HG02885 (cell line): ENCODE data around the gene SLC39A1.

Experiments
- ATAC-seq: cut with Tn5 transposase; IDR thresholded peaks from one replicate; pipeline ENCODE4 v1.9.1; 2021; ENCODE audit warnings: mild to moderate bottlenecking; ENCODE audit not compliant: unreplicated experiment, poor library complexity

Gene SLC39A1

GRCh38 chr1:153977250-153978240 lies 14.2 kb upstream of the SLC39A1 start, which contains the start of gene JTB:
TSS of gene JTB (minus strand) at chr1:153977674. CDS start at chr1:153977252, 422 bp downstream.
- peak; percentile 85 for ATAC-seq

DNA sequence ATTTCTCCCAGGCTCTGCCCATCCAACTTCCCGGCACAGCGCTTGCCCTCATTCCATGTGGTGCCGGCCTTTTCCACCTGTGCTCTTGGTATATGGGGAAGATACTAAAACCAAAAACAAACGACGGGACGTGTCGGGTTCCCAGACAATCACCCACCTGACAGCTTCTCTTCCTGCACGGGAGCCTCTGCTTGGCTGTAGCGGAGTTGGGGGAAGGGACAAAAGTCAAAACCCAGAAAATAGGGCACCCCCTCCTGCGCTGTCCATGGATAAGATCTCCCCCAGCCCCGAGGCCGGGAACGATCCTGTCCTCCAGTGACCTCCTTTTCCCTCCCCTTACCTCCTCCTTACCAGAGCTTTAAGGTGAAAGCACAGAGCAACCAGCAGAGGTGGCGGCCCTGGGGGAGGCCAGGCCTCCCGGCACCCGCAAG lies 13.5 kb upstream of the SLC39A1 start:
- no peak for ATAC-seq

- ATAC-seq, result no peak
Measured at GRCh38 chr1:153973525-153973924, 10.2 kb upstream of the SLC39A1 start.

DNA sequence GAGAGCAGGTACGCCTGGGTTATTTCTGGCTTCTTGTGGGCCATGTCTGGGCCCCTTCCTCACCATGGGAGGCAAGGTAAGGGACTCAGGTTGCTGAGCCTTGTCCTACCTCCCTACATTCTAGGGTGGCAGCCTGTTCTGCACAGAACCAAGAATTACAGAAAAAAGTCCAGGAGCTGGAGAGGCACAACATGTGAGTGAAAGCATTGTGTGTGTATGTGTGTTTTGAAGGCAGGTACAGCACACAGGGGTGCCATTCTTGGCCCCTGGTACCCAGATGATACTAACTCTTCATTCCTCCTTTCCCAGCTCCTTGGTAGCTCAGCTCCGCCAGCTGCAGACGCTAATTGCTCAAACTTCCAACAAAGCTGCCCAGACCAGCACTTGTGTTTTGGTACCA lies 9.7 kb upstream of the SLC39A1 start:
- no peak for ATAC-seq

GRCh38 chr1:153970346-153970745 lies 7.0 kb upstream of the SLC39A1 start:
- no peak for ATAC-seq

- ATAC-seq, result no peak
Measured at GRCh38 chr1:153968972-153969371, 5.6 kb upstream of the SLC39A1 start.

DNA sequence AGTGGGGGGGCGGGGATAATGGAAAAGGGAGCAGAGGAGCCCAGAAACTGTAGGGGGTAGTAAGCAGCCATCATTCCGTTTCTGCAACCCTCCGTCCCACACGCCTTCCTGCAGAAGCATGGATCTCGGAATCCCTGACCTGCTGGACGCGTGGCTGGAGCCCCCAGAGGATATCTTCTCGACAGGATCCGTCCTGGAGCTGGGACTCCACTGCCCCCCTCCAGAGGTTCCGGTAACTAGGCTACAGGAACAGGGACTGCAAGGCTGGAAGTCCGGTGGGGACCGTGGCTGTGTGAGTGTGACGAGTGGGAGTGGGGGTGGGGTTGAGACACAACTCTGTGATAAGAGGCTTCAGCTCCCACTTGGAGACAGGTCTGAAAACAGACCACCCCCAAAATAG lies 5.1 kb upstream of the SLC39A1 start:
- ATAC-seq, result no peak

DNA sequence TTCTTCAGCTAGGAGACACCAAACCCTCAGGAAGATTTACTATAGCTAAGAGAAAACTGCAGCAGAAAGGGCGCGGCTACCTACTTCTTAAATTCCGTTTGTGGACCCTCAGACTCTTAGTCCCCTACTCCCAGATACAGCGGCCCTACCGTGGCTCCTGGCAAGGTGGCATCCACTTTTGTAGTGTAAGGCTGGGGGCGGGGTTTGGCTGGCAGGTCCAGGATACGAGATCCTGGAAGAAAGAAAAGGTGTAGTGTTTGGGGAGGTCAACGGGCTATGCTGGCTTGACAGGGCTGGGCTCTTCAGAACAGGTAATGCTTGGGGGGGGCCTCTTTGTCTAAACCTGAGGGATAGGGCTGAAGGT lies 4.6 kb upstream of the SLC39A1 start:
- no peak for ATAC-seq

- peak; percentile 75 for ATAC-seq
Measured at GRCh38 chr1:153967107-153967999, 4.0 kb upstream of the SLC39A1 start, which contains the start of gene CREB3L4. TSS of gene CREB3L4 (plus strand) at chr1:153967902. CDS start at chr1:153968526, 624 bp downstream.

DNA sequence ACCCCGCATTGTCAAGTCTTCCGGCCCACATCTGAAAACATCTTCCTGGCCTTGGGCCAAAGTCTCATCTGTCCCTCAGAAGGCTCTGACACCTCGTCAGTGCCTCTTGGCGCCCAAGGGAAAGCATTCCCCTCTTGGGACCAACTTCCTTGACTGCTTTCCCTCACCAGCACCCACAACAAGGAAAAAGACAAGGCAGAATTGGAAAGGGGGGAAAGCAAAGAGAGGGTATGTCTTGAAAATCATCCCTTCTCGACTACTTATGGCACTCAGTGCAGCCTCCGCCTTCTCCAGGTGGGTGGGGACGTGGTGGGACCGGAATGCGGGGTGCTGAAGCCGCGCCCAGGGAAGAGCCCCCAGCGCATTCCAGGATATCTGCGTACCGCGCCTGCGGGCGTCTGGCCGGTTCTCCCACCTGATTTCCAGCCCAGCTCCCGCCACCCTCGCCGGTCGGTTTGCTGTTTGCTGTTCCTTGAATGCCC lies 554 bp upstream of the SLC39A1 start:
- no peak for ATAC-seq

- no peak for ATAC-seq
Measured at GRCh38 chr1:153962088-153963029, 978 bp downstream of the SLC39A1 start.

DNA sequence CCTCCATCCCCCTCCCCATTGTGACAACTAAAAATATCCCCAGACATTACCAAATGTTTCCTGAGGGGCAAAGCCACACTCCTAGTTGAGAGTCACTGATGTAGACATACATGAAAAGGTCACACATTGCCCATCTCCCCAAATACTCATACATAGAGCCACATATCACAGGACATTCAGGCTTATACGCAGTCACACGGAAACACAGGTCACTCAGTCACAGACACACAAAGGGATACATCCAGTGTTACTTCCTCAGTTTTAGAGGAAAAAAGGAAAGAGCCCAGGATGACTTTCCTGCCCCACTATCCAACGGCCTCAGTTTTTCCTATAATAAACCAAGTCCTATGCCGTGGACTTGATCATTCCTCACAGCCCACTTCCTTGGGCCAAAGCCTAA lies 1.9 kb downstream of the SLC39A1 start:
- ATAC-seq, result no peak

DNA sequence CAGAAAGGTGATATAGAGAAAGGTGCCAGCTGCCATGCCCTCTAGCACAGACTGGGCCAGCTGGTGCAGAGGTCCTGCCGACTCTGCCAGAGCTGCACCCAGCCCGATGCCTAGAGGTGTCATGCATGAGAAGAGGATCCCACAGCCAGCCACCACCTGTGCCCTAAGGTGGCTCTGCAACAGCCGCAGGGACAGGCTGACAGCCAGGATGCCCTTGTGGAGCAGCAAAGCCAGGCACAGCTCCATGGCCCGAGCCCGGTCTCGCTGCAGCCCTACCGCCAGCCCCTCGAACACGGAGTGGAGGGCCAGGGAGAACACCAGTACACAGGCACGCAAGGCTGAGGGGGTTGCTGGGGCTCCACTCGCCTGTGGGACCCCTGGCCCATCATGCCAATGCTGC lies 3.1 kb downstream of the SLC39A1 start:
- no peak for ATAC-seq

- ATAC-seq, result no peak
Measured at GRCh38 chr1:153959454-153959853, 3.9 kb downstream of the SLC39A1 start.

DNA sequence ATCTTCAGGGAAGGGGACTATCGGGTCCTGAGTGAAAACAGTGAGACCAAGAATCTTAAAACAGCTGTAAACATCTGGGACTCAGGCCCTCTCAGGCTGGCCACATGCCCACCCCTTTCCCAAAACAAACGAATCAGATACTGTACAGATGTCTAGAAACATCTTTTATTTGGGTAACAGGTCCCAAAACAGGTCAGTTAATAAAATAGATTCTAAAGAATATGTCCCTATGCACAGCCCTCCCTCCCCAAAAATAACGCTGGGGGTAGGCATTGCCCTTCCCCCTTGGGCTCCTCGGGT lies 4.4 kb downstream of the SLC39A1 start:
- ATAC-seq, result no peak

- peak; percentile 82 for ATAC-seq
Measured at GRCh38 chr1:153958111-153958960, 5.0 kb downstream of the SLC39A1 start, which contains the start of gene CRTC2. TSS of gene CRTC2 (minus strand) at chr1:153958612. CDS start at chr1:153958497, 115 bp downstream.

GRCh38 chr1:153957744-153958110 lies 5.6 kb downstream of the SLC39A1 start:
- ATAC-seq, result peak; percentile 12

DNA sequence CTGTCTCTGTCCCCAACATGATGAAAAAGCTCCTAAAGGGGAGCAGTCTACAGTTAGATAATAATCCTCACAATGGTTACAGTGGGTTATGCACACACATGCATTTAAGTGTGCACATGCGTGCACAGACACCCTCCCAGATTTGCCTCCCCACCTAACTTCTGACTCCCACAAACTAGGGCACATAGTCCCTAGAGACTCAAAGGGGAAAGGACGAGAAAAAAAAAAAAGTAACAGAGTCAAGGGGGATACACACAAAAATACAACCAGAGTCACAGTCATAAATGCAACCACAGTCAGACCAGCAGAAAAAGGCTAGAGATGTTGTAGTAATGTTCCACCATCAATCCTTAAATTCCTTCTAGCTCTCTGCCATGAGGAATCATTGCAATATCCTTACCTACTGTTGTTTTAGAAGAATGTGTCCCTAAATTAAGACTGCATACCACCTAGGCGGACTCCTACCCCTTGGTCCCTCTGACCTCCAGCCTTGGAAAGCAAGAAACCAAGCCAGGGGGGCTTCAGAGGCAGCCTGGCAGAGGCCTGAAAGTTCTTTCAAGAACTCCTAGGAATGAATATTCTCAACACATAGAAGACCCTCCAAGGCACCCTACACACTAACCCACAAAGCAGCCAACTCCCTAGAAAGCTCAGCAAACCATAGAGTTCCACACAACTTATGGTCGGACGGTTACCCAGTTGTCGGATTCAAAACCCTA lies 6.2 kb downstream of the SLC39A1 start:
- no peak for ATAC-seq
